Calu3 (cell line): Measurements from ENCODE around the gene VWF. TPM values are rescaled to one million over a fixed set of nuclear protein-coding genes. Genes with fewer than 3 reads are reported as not detected.

ENCODE experiments used
- BruUV-seq: library from RNA; stranded (reverse); fragments of 400-500 nt; replicated peaks from 2 replicates; lab custom pipeline; 2021; lab: Mats Ljungman, UMichigan
- CTCF ChIA-PET: fragments of 300-600 bp; sonication (Branson Sonifier 250); formaldehyde crosslinking; loops from one replicate; lab custom pipeline; 2022; ENCODE audit warnings: antibody characterized with exemption; lab: Charles Lee
- DNase-seq: peaks from one replicate; pipeline ENCODE4 v3.0.0; 2022
- H3K27ac Mint-ChIP-seq: one replicate; pipeline ENCODE4 v1.8.0; 2022; ENCODE audit warnings: mixed read lengths; ENCODE audit not compliant: unreplicated experiment
- H3K27me3 Mint-ChIP-seq: one replicate; pipeline ENCODE4 v1.8.0; 2022; ENCODE audit warnings: mixed read lengths; ENCODE audit not compliant: unreplicated experiment
- H3K36me3 Mint-ChIP-seq: one replicate; pipeline ENCODE4 v1.8.0; 2022; ENCODE audit warnings: mild to moderate bottlenecking, moderate library complexity, mixed read lengths; ENCODE audit not compliant: insufficient read depth, unreplicated experiment
- H3K4me1 Mint-ChIP-seq: one replicate; pipeline ENCODE4 v1.8.0; 2022; ENCODE audit warnings: mild to moderate bottlenecking, low read depth, mixed read lengths; ENCODE audit not compliant: unreplicated experiment
- H3K4me3 Mint-ChIP-seq: one replicate; pipeline ENCODE4 v1.8.0; 2022; ENCODE audit warnings: mild to moderate bottlenecking, low read depth, moderate library complexity, mixed read lengths; ENCODE audit not compliant: unreplicated experiment
- H3K9me3 Mint-ChIP-seq: one replicate; pipeline ENCODE4 v1.8.0; 2022; ENCODE audit warnings: low read depth, mixed read lengths; ENCODE audit not compliant: unreplicated experiment
- CTCF ChIP-seq: fragments of 200-600 bp; IDR thresholded peaks from one replicate; pipeline ENCODE4 v1.8.0; 2022; ENCODE audit warnings: antibody characterized with exemption; ENCODE audit not compliant: unreplicated experiment
- intact Hi-C: fragments of 100-400 bp; cut with micrococcal nuclease; formaldehyde crosslinking; loops from one replicate; pipeline ENCODE4 v1.10.0; 2022; ENCODE audit not compliant: unreplicated experiment
- total RNA-seq: library from RNA; stranded (reverse); gene quantifications from 2 replicates; pipeline ENCODE4 v1.2.3, GENCODE V29; 2022

Gene VWF
- total RNA-seq, 1 experiment from 2014 or later, result not detected

DNA sequence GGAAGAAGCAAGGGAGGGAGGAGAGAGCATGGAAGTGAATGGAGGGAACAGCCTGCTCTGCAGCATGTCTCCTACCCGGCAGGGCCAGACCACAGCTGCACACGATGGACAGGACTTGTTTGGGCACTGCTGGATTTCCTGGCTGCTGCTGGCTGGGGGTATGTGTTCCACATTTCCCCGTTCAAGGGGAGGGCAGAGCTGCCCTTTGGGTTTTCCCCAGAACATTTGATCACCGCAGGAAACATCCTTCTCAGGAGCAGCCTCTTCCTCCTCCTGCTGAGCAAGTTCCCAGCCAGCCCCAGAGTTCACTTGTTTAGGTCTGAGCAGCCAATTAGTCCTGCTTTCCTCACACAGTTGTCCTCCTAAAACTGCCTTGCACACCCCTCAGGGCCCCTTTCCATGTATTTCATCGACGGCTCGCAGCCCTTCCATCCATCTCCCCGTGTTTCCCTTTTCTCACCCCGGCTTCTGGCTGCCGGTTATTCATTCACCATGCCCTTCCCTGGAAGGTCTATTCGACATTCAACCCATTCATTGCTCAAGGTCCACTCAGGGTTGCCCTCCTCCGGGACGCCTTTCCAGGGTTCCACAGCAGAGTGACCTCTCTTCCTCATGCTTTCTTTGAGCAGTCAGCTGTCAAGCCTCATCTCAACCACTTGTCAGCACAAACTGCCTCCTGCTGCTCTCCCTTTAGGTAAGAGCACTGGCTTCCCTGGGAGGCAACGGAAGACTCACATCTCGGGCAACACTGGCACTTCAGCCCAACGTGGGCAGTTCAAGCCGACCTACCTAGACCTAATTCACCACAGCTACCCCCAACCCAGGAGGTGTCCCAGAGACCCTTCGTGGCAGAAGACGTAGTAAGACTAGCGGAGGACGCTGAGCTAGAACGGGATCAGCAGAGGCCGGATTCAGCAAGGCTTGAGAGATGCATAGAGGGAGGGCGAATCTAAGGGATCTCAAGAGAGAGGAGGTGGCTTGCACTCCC, 159.3 kb downstream of the VWF start:
- CTCF ChIA-PET, result no interaction called here
- no peak for DNase-seq
- Mint-ChIP-seq H3K4me3 (no peak overlapping the region), H3K9me3 (no peaks in the 10 kb centered on the region), H3K27me3 (peaks cover 54% of the 10 kb centered on the region), H3K27ac (no peak overlapping the region), H3K36me3 (no peaks in the 10 kb centered on the region), H3K4me1 (peaks cover 17% of the 10 kb centered on the region)
- intact Hi-C loops, result no loop called here
- TF ChIP-seq CTCF, result no peak
- no TSS peak for BruUV-seq

DNA sequence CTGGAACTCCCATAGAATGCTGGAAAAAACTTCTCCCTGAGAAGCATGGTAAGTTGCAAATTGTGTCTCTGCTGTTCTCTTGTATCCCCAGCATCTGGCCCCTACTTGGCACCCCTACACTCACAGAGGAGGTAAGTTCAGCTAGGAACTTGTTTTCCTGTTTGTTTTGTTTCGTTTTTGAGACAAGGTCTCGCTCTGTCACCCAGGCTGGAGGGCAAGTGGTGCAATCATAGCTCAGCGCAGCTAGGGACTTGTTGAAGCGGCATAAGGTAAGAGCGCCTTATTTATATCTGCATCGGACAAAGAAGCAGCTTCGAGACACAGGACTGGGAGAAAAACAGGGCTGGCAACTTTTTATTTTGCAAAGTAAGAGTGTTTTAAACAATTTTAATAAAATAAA, 161.0 kb downstream of the VWF start:
- CTCF ChIA-PET, result interaction anchor here (0.6 kb wide), 1 partner anchor 1932 kb away, joined by 4 read pairs; no protein-coding TSS in a partner anchor
- Mint-ChIP-seq H3K4me3 (no peak overlapping the region), H3K36me3 (no peaks in the 10 kb centered on the region), H3K9me3 (no peaks in the 10 kb centered on the region), H3K27ac (no peak overlapping the region), H3K4me1 (peaks cover 17% of the 10 kb centered on the region), H3K27me3 (peaks cover 53% of the 10 kb centered on the region)
- no TSS peak for BruUV-seq
- intact Hi-C loops, result no loop called here
- TF ChIP-seq CTCF, result no peak
- DNase-seq, result no peak

GRCh38 chr12:5960783-5961182, 163.7 kb downstream of the VWF start:
- no TSS peak for BruUV-seq
- Mint-ChIP-seq H3K36me3 (no peaks in the 10 kb centered on the region), H3K4me1 (peaks cover 16% of the 10 kb centered on the region), H3K9me3 (no peaks in the 10 kb centered on the region), H3K27ac (no peak overlapping the region), H3K4me3 (no peak overlapping the region), H3K27me3 (peaks cover 57% of the 10 kb centered on the region)
- intact Hi-C loops, result no loop called here
- DNase-seq, result no peak
- no peak for TF ChIP-seq CTCF
- CTCF ChIA-PET, result no interaction called here

GRCh38 chr12:5956987-5957386, 167.5 kb downstream of the VWF start:
- Mint-ChIP-seq H3K9me3 (no peaks in the 10 kb centered on the region), H3K4me1 (no peaks in the 10 kb centered on the region), H3K27ac (no peak overlapping the region), H3K27me3 (peaks cover 69% of the 10 kb centered on the region), H3K4me3 (no peak overlapping the region), H3K36me3 (no peaks in the 10 kb centered on the region)
- BruUV-seq, result no TSS peak
- no peak for TF ChIP-seq CTCF
- intact Hi-C loops, result no loop called here
- no peak for DNase-seq
- CTCF ChIA-PET, result no interaction called here
